Measurements from ENCODE around the gene APC. TPM values are rescaled to one million over a fixed set of nuclear protein-coding genes. Genes with fewer than 3 reads are reported as not detected.

The APC gene
- total RNA-seq, 1 experiment from 2014 or later: 40.0 TPM

GRCh38 chr5:112737463-112738190, at the start of gene APC (continued):
- TF ChIP-seq, protein P1, sequence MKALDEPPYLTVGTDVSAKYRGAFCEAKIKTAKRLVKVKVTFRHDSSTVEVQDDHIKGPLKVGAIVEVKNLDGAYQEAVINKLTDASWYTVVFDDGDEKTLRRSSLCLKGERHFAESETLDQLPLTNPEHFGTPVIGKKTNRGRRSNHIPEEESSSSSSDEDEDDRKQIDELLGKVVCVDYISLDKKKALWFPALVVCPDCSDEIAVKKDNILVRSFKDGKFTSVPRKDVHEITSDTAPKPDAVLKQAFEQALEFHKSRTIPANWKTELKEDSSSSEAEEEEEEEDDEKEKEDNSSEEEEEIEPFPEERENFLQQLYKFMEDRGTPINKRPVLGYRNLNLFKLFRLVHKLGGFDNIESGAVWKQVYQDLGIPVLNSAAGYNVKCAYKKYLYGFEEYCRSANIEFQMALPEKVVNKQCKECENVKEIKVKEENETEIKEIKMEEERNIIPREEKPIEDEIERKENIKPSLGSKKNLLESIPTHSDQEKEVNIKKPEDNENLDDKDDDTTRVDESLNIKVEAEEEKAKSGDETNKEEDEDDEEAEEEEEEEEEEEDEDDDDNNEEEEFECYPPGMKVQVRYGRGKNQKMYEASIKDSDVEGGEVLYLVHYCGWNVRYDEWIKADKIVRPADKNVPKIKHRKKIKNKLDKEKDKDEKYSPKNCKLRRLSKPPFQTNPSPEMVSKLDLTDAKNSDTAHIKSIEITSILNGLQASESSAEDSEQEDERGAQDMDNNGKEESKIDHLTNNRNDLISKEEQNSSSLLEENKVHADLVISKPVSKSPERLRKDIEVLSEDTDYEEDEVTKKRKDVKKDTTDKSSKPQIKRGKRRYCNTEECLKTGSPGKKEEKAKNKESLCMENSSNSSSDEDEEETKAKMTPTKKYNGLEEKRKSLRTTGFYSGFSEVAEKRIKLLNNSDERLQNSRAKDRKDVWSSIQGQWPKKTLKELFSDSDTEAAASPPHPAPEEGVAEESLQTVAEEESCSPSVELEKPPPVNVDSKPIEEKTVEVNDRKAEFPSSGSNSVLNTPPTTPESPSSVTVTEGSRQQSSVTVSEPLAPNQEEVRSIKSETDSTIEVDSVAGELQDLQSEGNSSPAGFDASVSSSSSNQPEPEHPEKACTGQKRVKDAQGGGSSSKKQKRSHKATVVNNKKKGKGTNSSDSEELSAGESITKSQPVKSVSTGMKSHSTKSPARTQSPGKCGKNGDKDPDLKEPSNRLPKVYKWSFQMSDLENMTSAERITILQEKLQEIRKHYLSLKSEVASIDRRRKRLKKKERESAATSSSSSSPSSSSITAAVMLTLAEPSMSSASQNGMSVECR (CRISPR knock-in tag; IDR thresholded peaks at IDR 0.05; ENCODE audit: borderline replicate concordance): peak; percentile 58; the same call in 1 of the 2 replicates
- no peak for TF ChIP-seq RORB (CRISPR knock-in tag; IDR thresholded peaks at IDR 0.05)
- TF ChIP-seq NFATC4 (CRISPR knock-in tag; IDR thresholded peaks at IDR 0.05): no peak
- peak; percentile 69; the same call in 1 of the 2 replicates for TF ChIP-seq MYBL2 (CRISPR knock-in tag; IDR thresholded peaks at IDR 0.05)
- no peak for TF ChIP-seq GABPB1 (CRISPR knock-in tag; IDR thresholded peaks at IDR 0.05)
- no peak for TF ChIP-seq CREB1 (CRISPR knock-in tag; IDR thresholded peaks at IDR 0.05)
- peak; percentile 42; the same call in 1 of the 2 replicates for TF ChIP-seq IRF1 (CRISPR knock-in tag; IDR thresholded peaks at IDR 0.05)
- TF ChIP-seq, protein P2, sequence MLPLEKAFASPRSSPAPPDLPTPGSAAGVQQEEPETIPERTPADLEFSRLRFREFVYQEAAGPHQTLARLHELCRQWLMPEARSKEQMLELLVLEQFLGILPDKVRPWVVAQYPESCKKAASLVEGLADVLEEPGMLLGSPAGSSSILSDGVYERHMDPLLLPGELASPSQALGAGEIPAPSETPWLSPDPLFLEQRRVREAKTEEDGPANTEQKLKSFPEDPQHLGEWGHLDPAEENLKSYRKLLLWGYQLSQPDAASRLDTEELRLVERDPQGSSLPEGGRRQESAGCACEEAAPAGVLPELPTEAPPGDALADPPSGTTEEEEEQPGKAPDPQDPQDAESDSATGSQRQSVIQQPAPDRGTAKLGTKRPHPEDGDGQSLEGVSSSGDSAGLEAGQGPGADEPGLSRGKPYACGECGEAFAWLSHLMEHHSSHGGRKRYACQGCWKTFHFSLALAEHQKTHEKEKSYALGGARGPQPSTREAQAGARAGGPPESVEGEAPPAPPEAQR (CRISPR knock-in tag; IDR thresholded peaks at IDR 0.05): no peak
- no peak for TF ChIP-seq ATF1 (CRISPR knock-in tag; IDR thresholded peaks at IDR 0.05)
- TF ChIP-seq, protein P3, sequence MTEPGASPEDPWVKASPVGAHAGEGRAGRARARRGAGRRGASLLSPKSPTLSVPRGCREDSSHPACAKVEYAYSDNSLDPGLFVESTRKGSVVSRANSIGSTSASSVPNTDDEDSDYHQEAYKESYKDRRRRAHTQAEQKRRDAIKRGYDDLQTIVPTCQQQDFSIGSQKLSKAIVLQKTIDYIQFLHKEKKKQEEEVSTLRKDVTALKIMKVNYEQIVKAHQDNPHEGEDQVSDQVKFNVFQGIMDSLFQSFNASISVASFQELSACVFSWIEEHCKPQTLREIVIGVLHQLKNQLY (CRISPR knock-in tag; IDR thresholded peaks at IDR 0.05): no peak
- no peak for TF ChIP-seq ZNF512 (CRISPR knock-in tag; IDR thresholded peaks at IDR 0.05; ENCODE audit: borderline replicate concordance)
- TF ChIP-seq OVOL2 (CRISPR knock-in tag; IDR thresholded peaks at IDR 0.05; ENCODE audit: borderline replicate concordance): no peak
- peak; percentile 96 for TF ChIP-seq MAX (CRISPR knock-in tag; IDR thresholded peaks at IDR 0.05)

GRCh38 chr5:112689155-112689909, 48.4 kb upstream of the APC start:
- ChIA-PET POLR2A (no interaction called here), CTCF (interaction anchor here (0.8 to 4.8 kb wide), 5 partner anchors 9 to 197 kb away, joined by 3 to 91 read pairs (median 4); no protein-coding TSS in a partner anchor)
- peaks cover 8% of the 10 kb centered on the region for H3K9me3 Mint-ChIP-seq
- no peak overlapping the region for H3K4me3 Mint-ChIP-seq
- no peaks in the 10 kb centered on the region for H3K36me3 Mint-ChIP-seq
- H3K27ac Mint-ChIP-seq: no peak overlapping the region
- peaks cover 18% of the 10 kb centered on the region for H3K4me1 Mint-ChIP-seq
- DNase-seq (ENCODE audit: low spot score): no peak
- TF ChIP-seq MAX (CRISPR knock-in tag; IDR thresholded peaks at IDR 0.05): no peak
- TF ChIP-seq TP53 (CRISPR knock-in tag; IDR thresholded peaks at IDR 0.05): no peak
- no peak for TF ChIP-seq USF2 (CRISPR knock-in tag; IDR thresholded peaks at IDR 0.05)
- no peak for TF ChIP-seq MYBL2 (CRISPR knock-in tag; IDR thresholded peaks at IDR 0.05)
- TF ChIP-seq NR2C2 (CRISPR knock-in tag; IDR thresholded peaks at IDR 0.05): no peak
- ATAC-seq: no peak
- H3K27me3 Mint-ChIP-seq (ENCODE audit: low read depth): no peaks in the 10 kb centered on the region

Measured in WTC11 (cell line).